WERI-Rb-1 (cell line): ENCODE measurements around the gene SETBP1.

ENCODE experiments used
- DNase-seq: peaks from one replicate; pipeline ENCODE4 v3.0.0-alpha.2; 2020
- H3K27ac ChIP-seq: fragments of 250-450 bp; sonication (Bioruptor Pico); 2 replicates; pipeline ENCODE4 v1.5.1; 2020; ENCODE audit warnings: mild to moderate bottlenecking, moderate library complexity
- H3K27me3 ChIP-seq: fragments of 250-450 bp; sonication (Bioruptor Pico); 2 replicates; pipeline ENCODE4 v1.5.1; 2021; ENCODE audit warnings: mild to moderate bottlenecking, low read depth, moderate library complexity; ENCODE audit not compliant: insufficient read depth, severe bottlenecking
- H3K36me3 ChIP-seq: fragments of 250-450 bp; sonication (Bioruptor Pico); 2 replicates; pipeline ENCODE4 v1.5.1; 2020; ENCODE audit warnings: mild to moderate bottlenecking, moderate library complexity
- H3K4me3 ChIP-seq: 2 replicates; pipeline ENCODE4 v1.5.1; 2011; ENCODE audit warnings: low read depth, mild to moderate bottlenecking, control low read depth, low read length
- H3K9me3 ChIP-seq: fragments of 250-450 bp; sonication (Bioruptor Pico); 2 replicates; pipeline ENCODE4 v1.5.1; 2021; ENCODE audit warnings: mild to moderate bottlenecking, moderate library complexity; ENCODE audit not compliant: severe bottlenecking
- CTCF ChIP-seq: IDR thresholded peaks from 2 replicates; pipeline ENCODE4 v1.5.1; 2011; ENCODE audit warnings: low read depth, mild to moderate bottlenecking, control low read depth, inconsistent platforms, low read length

The SETBP1 gene

GRCh38 chr18:44786688-44787087, 106.0 kb downstream of the SETBP1 start:
- no peaks in the 10 kb centered on the region for H3K9me3 ChIP-seq
- no peaks in the 10 kb centered on the region for H3K36me3 ChIP-seq
- H3K4me3 ChIP-seq = no peak overlapping the region
- H3K27me3 ChIP-seq = no peaks in the 10 kb centered on the region
- no peak overlapping the region for H3K27ac ChIP-seq
- no peak for DNase-seq
- no peak for TF ChIP-seq CTCF

GRCh38 chr18:44788334-44788733, 107.6 kb downstream of the SETBP1 start:
- no peak overlapping the region for H3K27ac ChIP-seq
- no peaks in the 10 kb centered on the region for H3K36me3 ChIP-seq
- no peaks in the 10 kb centered on the region for H3K27me3 ChIP-seq
- no peak for DNase-seq
- H3K4me3 ChIP-seq = no peak overlapping the region
- TF ChIP-seq CTCF = no peak
- H3K9me3 ChIP-seq = no peaks in the 10 kb centered on the region

GRCh38 chr18:44789710-44790109, 109.0 kb downstream of the SETBP1 start:
- Histone ChIP-seq H3K36me3 (no peaks in the 10 kb centered on the region), H3K27me3 (no peaks in the 10 kb centered on the region), H3K9me3 (no peaks in the 10 kb centered on the region), H3K27ac (no peak overlapping the region), H3K4me3 (no peak overlapping the region)
- DNase-seq = no peak
- no peak for TF ChIP-seq CTCF

- no peak for TF ChIP-seq CTCF
- no peaks in the 10 kb centered on the region for H3K9me3 ChIP-seq
- H3K27me3 ChIP-seq = no peaks in the 10 kb centered on the region
- H3K27ac ChIP-seq = no peak overlapping the region
- no peaks in the 10 kb centered on the region for H3K36me3 ChIP-seq
- H3K4me3 ChIP-seq = no peak overlapping the region
- DNase-seq = no peak
These were observed 110.2 kb downstream of the SETBP1 start for GRCh38 chr18:44790860-44791259.

GRCh38 chr18:44791520-44791919, 110.8 kb downstream of the SETBP1 start:
- Histone ChIP-seq H3K36me3 (no peaks in the 10 kb centered on the region), H3K27ac (no peak overlapping the region), H3K4me3 (no peak overlapping the region), H3K9me3 (no peaks in the 10 kb centered on the region), H3K27me3 (no peaks in the 10 kb centered on the region)
- TF ChIP-seq CTCF = no peak
- DNase-seq = no peak

GRCh38 chr18:44792456-44793061, 111.9 kb downstream of the SETBP1 start:
- H3K27me3 ChIP-seq = no peaks in the 10 kb centered on the region
- no peak overlapping the region for H3K4me3 ChIP-seq
- no peaks in the 10 kb centered on the region for H3K9me3 ChIP-seq
- no peak for TF ChIP-seq CTCF
- H3K27ac ChIP-seq = no peak overlapping the region
- H3K36me3 ChIP-seq = no peaks in the 10 kb centered on the region
- DNase-seq = no peak
